Measurements from ENCODE around the gene HDGF. TPM values are rescaled to one million over a fixed set of nuclear protein-coding genes. Genes with fewer than 3 reads are reported as not detected.
A peak's percentile ranks its signal among the peaks of the same experiment; 100 is the strongest.

HDGF gene
- total RNA-seq, 4 donors from 2014 or later, result 124 to 242 (median 137) TPM

GRCh38 chr1:156789621-156790318, 38.3 kb upstream of the HDGF start:
- no peak for ATAC-seq (ENCODE audit: low FRiP score)

GRCh38 chr1:156788136-156788535, 36.7 kb upstream of the HDGF start:
- DNase-seq (ENCODE audit: low spot score), result no peak
- TF ChIP-seq, protein P1, sequence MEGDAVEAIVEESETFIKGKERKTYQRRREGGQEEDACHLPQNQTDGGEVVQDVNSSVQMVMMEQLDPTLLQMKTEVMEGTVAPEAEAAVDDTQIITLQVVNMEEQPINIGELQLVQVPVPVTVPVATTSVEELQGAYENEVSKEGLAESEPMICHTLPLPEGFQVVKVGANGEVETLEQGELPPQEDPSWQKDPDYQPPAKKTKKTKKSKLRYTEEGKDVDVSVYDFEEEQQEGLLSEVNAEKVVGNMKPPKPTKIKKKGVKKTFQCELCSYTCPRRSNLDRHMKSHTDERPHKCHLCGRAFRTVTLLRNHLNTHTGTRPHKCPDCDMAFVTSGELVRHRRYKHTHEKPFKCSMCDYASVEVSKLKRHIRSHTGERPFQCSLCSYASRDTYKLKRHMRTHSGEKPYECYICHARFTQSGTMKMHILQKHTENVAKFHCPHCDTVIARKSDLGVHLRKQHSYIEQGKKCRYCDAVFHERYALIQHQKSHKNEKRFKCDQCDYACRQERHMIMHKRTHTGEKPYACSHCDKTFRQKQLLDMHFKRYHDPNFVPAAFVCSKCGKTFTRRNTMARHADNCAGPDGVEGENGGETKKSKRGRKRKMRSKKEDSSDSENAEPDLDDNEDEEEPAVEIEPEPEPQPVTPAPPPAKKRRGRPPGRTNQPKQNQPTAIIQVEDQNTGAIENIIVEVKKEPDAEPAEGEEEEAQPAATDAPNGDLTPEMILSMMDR (IDR thresholded peaks at IDR 0.05), result no peak
- no peak for ATAC-seq (ENCODE audit: low FRiP score)

More at GRCh38 chr1:156789621-156790318, 38.3 kb upstream of the HDGF start:
- TF ChIP-seq, protein P1 (IDR thresholded peaks at IDR 0.05), result no peak
- DNase-seq (ENCODE audit: low spot score), result no peak

- DNase-seq (ENCODE audit: low spot score) (no peak), ATAC-seq (ENCODE audit: low FRiP score) (no peak)
- TF ChIP-seq, protein P1 (IDR thresholded peaks at IDR 0.05), result no peak
Measured at GRCh38 chr1:156786640-156787039, 35.2 kb upstream of the HDGF start.

DNA sequence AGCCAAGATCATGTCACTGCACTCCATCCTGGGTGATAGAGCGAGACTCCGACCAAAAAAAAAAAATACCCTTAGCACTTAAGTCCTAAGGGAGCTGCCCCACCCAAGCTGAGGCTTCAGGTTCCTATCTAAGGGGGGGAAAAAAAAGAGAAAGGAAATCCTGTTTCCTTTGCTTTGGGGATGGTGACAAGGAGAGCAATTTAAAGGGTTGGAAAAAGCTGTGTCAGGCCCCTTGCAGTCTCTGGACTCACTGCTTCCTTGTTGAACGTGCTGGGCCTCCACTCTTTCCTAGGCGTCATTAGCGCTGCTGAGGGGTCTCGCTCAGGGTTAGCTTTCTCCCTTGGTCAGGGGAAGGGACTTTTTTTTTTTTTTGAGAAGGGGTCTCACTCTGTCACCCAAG, 34.0 kb upstream of the HDGF start:
- ATAC-seq (ENCODE audit: low FRiP score) (no peak), DNase-seq (ENCODE audit: low spot score) (no peak)
- TF ChIP-seq, protein P1 (IDR thresholded peaks at IDR 0.05), result no peak

GRCh38 chr1:156781585-156782186, 30.2 kb upstream of the HDGF start:
- peak; percentile 91 for ATAC-seq (ENCODE audit: low FRiP score)
- DNase-seq (ENCODE audit: low spot score), result no peak
- TF ChIP-seq, protein P1 (IDR thresholded peaks at IDR 0.05), result no peak

DNA sequence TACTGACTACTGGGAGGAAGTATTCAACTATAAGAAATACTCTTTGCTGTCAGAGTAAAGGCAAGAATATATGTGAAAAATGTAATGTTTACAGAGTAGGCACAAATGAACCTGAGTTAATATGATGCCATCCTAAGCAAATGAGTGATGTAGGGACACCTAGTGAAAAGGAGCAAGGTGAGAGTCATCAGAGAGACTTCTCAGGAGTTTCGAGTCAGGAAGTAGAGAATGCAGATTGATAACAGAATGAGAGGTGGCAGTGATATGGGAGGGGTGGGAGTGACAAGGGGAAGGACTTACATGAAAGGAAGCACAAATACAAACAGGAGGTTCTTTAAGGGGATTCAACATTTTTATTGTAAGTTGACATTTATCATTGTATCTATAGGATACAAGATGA, 26.1 kb upstream of the HDGF start:
- TF ChIP-seq, protein P1 (IDR thresholded peaks at IDR 0.05), result no peak
- DNase-seq (ENCODE audit: low spot score) (no peak), ATAC-seq (ENCODE audit: low FRiP score) (no peak)

DNA sequence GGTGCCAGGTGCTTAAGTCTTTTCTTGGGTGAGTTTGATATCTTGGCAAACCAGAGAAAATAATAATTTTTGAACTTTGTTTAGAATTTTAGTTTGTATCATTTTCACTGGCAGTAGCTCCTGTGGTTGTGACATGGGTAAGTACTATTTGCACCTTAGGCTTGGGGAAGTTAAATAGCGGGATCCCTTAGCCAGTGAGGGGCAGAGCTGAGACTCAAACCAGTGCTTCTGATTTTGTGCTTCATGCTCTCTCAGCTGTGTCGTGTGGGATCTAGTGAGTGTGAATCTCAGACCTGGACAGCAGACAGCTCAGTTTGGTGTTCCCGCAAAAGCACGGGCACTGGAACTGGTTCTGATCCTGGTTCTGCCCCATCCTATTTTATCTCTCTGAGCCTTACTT, 25.5 kb upstream of the HDGF start:
- TF ChIP-seq, protein P1 (IDR thresholded peaks at IDR 0.05), result no peak
- no peak for DNase-seq (ENCODE audit: low spot score)
- ATAC-seq (ENCODE audit: low FRiP score), result no peak
